Gastroesophageal sphincter (tissue), 3 donors: Measurements from ENCODE around the gene ACTL8.

Experiments
- CTCF ChIP-seq, 4 experiments: fragments of 200-600 bp in 2 of 4; fragments of 450-650 bp in 2 of 4; sonication (generic) in 1 of 4; IDR thresholded peaks; one replicate each; pipeline ENCODE4 v1.5.1; 2017 to 2019; ENCODE audit warnings: antibody characterized with exemption in 4 of 4, mild to moderate bottlenecking in 2 of 4, moderate library complexity in 2 of 4
- EP300 ChIP-seq: sonication (generic); formaldehyde crosslinking; IDR thresholded peaks from one replicate; pipeline ENCODE4 v1.6.1; 2017; ENCODE audit warnings: antibody characterized with exemption, mild to moderate bottlenecking
- POLR2A ChIP-seq, 2 donors: fragments of 450-650 bp; IDR thresholded peaks; one replicate each; pipeline ENCODE4 v1.6.1; 2017; ENCODE audit warnings: antibody characterized with exemption in 2 of 2, mild to moderate bottlenecking in 2 of 2, moderate library complexity in 1 of 2
- POLR2AphosphoS5 ChIP-seq: sonication (generic); formaldehyde crosslinking; IDR thresholded peaks from one replicate; pipeline ENCODE4 v1.6.1; 2017; ENCODE audit warnings: antibody characterized with exemption

- TF ChIP-seq CTCF (IDR thresholded peaks at IDR 0.05) (no peak), POLR2A (IDR thresholded peaks at IDR 0.05) (no peak), POLR2AphosphoS5 (no peak), EP300 (no peak)
Measured at GRCh38 chr1:17829579-17829978, 74.4 kb downstream of the ACTL8 start.
